Tibial nerve (tissue), 3 donors: Measurements from ENCODE around the gene RWDD2A.

Experiments
- CTCF ChIP-seq, 5 experiments: fragments of 200-600 bp in 3 of 5; fragments of 450-650 bp in 2 of 5; sonication (generic) in 3 of 5; IDR thresholded peaks; one replicate each; pipeline ENCODE4 v1.5.1; 2016 to 2019; ENCODE audit warnings: antibody characterized with exemption in 5 of 5, mild to moderate bottlenecking in 3 of 5, moderate library complexity in 2 of 5
- POLR2A ChIP-seq, 2 donors: fragments of 450-650 bp; IDR thresholded peaks; one replicate each; pipeline ENCODE4 v1.6.1; 2017; ENCODE audit warnings: antibody characterized with exemption in 2 of 2, mild to moderate bottlenecking in 2 of 2, moderate library complexity in 2 of 2

- TF ChIP-seq CTCF (IDR thresholded peaks at IDR 0.05) (no peak), POLR2A (IDR thresholded peaks at IDR 0.05) (no peak)
Observed at GRCh38 chr6:83168556-83168955, 24.6 kb upstream of the RWDD2A start.
